Prostate gland (tissue), 2 donors: ENCODE results near the gene PUM2.

Experiments used
- CTCF ChIP-seq, 4 experiments: fragments of 200-600 bp in 2 of 4; fragments of 450-650 bp in 2 of 4; sonication (generic) in 2 of 4; IDR thresholded peaks; 1 replicate in 3 of 4; 2 replicates in 1 of 4; pipeline ENCODE4 v1.5.1; 2016 to 2019; ENCODE audit warnings: antibody characterized with exemption in 4 of 4, mild to moderate bottlenecking in 2 of 4, moderate library complexity in 2 of 4
- POLR2A ChIP-seq: fragments of 450-650 bp; IDR thresholded peaks from one replicate; pipeline ENCODE4 v1.6.1; 2016; ENCODE audit warnings: antibody characterized with exemption, mild to moderate bottlenecking

GRCh38 chr2:20307311-20307710, 43.3 kb downstream of the PUM2 start:
- TF ChIP-seq CTCF (IDR thresholded peaks at IDR 0.05), result no peak
- TF ChIP-seq POLR2A, result no peak
